GM19455 (cell line): ENCODE results near the gene LIPT1.
"Not testable (repeated sequence)": the region's sequence is repeated elsewhere in the genome, so short reads cannot be mapped to it uniquely, and the experiment has no call there.

Experiments used
- ATAC-seq: cut with Tn5 transposase; IDR thresholded peaks from one replicate; pipeline ENCODE4 v1.9.1; 2021; ENCODE audit not compliant: unreplicated experiment

LIPT1 gene

GRCh38 chr2:99154643-99155536, at the start of gene LIPT1, which contains the start of gene TSGA10:
Gene LIPT1 (plus strand): TSS chr2:99154967. CDS start chr2:99161958, 6,991 bp downstream.
Gene TSGA10 (minus strand): TSS chr2:99154942. CDS start chr2:99109439, 45,503 bp downstream.
- peak; percentile 97 for ATAC-seq

- ATAC-seq: no peak
These were observed 47.9 kb upstream of the LIPT1 start for GRCh38 chr2:99106913-99107312.

- ATAC-seq: no peak
These were observed 43.5 kb upstream of the LIPT1 start for GRCh38 chr2:99111236-99111635.

GRCh38 chr2:99111945-99112344, 42.8 kb upstream of the LIPT1 start:
- no peak for ATAC-seq

- ATAC-seq: no peak
These were observed 42.1 kb upstream of the LIPT1 start for GRCh38 chr2:99112617-99113016.

GRCh38 chr2:99127981-99128380, 26.8 kb upstream of the LIPT1 start:
- no peak for ATAC-seq

- ATAC-seq: not testable (repeated sequence)
These were observed 19.7 kb upstream of the LIPT1 start for GRCh38 chr2:99135044-99135556.

- ATAC-seq: no peak
These were observed 15.8 kb upstream of the LIPT1 start for GRCh38 chr2:99139003-99139402.

GRCh38 chr2:99140056-99140859, 14.5 kb upstream of the LIPT1 start:
- ATAC-seq: no peak

- ATAC-seq: peak; percentile 42
These were observed 14.0 kb upstream of the LIPT1 start for GRCh38 chr2:99140860-99141109.

GRCh38 chr2:99141110-99142108, 13.4 kb upstream of the LIPT1 start, which contains the start of gene C2orf15:
Gene C2orf15 (plus strand): TSS chr2:99141707. CDS start chr2:99150559, 8,852 bp downstream.
- ATAC-seq: peak; percentile 87

GRCh38 chr2:99150706-99151105, 4.1 kb upstream of the LIPT1 start:
- ATAC-seq: no peak

- ATAC-seq: no peak
These were observed 2.4 kb upstream of the LIPT1 start for GRCh38 chr2:99152199-99152895.

GRCh38 chr2:99153921-99154604, 704 bp upstream of the LIPT1 start:
- no peak for ATAC-seq

- no peak for ATAC-seq
These were observed 2.1 kb downstream of the LIPT1 start for GRCh38 chr2:99156891-99157290.

GRCh38 chr2:99158599-99158998, 3.8 kb downstream of the LIPT1 start:
- ATAC-seq: no peak

- no peak for ATAC-seq
These were observed 4.8 kb downstream of the LIPT1 start for GRCh38 chr2:99159594-99159993.

GRCh38 chr2:99166218-99166617, 11.5 kb downstream of the LIPT1 start:
- ATAC-seq: no peak

GRCh38 chr2:99169534-99169933, 14.8 kb downstream of the LIPT1 start:
- ATAC-seq: no peak
